ENCODE data around the gene RFTN1. TPM values are rescaled to one million over a fixed set of nuclear protein-coding genes. Genes with fewer than 3 reads are reported as not detected.

RFTN1 gene
- total RNA-seq, 1 experiment from 2014 or later, result 2.2 TPM

- H3K4me3 Mint-ChIP-seq, result no peak overlapping the region
- H2BK20ac ChIP-seq (ENCODE audit: low read depth, low read length, poor library complexity, severe bottlenecking), result no peak overlapping the region
- 0 out of 7 replicates have a peak overlapping the region, but pooled peaks of 1 of the 3 experiments have one; percentile 52 for H3K27ac Mint-ChIP-seq
- peaks cover 3% of the 10 kb centered on the region in 2 experiments; a peak in 2 of 5 replicates for H3K9me3 Mint-ChIP-seq
- H3K18ac ChIP-seq (ENCODE audit: insufficient read length, low read depth, low read length), result no peak overlapping the region
- no peaks in the 10 kb centered on the region for H3K79me2 ChIP-seq (ENCODE audit: insufficient read depth, low read length)
- no peaks in the 10 kb centered on the region for H3K79me1 ChIP-seq (ENCODE audit: insufficient read depth, low read depth, low read length, poor library complexity, severe bottlenecking)
- H2AFZ ChIP-seq (ENCODE audit: low read length), result no peak overlapping the region
- no peak overlapping the region for H2BK5ac ChIP-seq (ENCODE audit: insufficient read length, low read length)
- H2BK120ac ChIP-seq (ENCODE audit: low read depth, low read length, poor library complexity, severe bottlenecking), result no peak overlapping the region
- no peaks in the 10 kb centered on the region for H3K4me1 ChIP-seq (ENCODE audit: insufficient read depth, low read length)
- no peak overlapping the region for H3K23ac ChIP-seq (ENCODE audit: insufficient read length, low read depth, low read length)
- no peak overlapping the region for H3K27ac ChIP-seq (ENCODE audit: insufficient read length, low read depth, low read length)
- DNase-seq, result no peak
- H3K27me3 ChIP-seq (ENCODE audit: insufficient read depth, low read length), result no peaks in the 10 kb centered on the region
- no peak overlapping the region for H3K14ac ChIP-seq (ENCODE audit: insufficient read depth, low read length)
- no peak overlapping the region for H4K91ac ChIP-seq (ENCODE audit: insufficient read length, low read depth, low read length)
- H3K4ac ChIP-seq (ENCODE audit: low read depth, low read length), result no peak overlapping the region
- WGBS (ENCODE audit: extremely low coverage, insufficient read length, low lambda C conversion rate), result no CpG with 5 or more reads among the region's 3 CpGs
- peaks cover 23 to 37% (median 32%) of the 10 kb centered on the region in 3 experiments for H3K36me3 Mint-ChIP-seq (ENCODE audit: insufficient read depth in 1 of 3, low read depth in 3 of 3)
- no peak overlapping the region for H3K9ac ChIP-seq (ENCODE audit: extremely low read depth, insufficient read length, low read length)
- H3K23me2 ChIP-seq (ENCODE audit: insufficient read length, low read depth, low read length, poor library complexity, severe bottlenecking), result no peaks in the 10 kb centered on the region
- H3T11ph ChIP-seq (ENCODE audit: low read length), result no peak overlapping the region
- H4K20me1 ChIP-seq (ENCODE audit: control insufficient read depth, insufficient read depth, insufficient read length), result no peaks in the 10 kb centered on the region
- no peaks in the 10 kb centered on the region for H3K9me3 ChIP-seq (ENCODE audit: control insufficient read depth, low read depth, low read length)
- H3K56ac ChIP-seq (ENCODE audit: insufficient read length, low read depth, low read length), result no peak overlapping the region
- no peak overlapping the region for H4K8ac ChIP-seq (replicated peaks; ENCODE audit: insufficient read length, low read depth, low read length)
- no peak overlapping the region for H2BK15ac ChIP-seq (ENCODE audit: low read depth, low read length)
- H3K4me1 Mint-ChIP-seq, result no peaks in the 10 kb centered on the region
- H4K5ac ChIP-seq (ENCODE audit: insufficient read length, low read depth, low read length), result no peak overlapping the region
- no peaks in the 10 kb centered on the region for H3K27me3 Mint-ChIP-seq (ENCODE audit: low read depth)
- TF ChIP-seq, protein P1, sequence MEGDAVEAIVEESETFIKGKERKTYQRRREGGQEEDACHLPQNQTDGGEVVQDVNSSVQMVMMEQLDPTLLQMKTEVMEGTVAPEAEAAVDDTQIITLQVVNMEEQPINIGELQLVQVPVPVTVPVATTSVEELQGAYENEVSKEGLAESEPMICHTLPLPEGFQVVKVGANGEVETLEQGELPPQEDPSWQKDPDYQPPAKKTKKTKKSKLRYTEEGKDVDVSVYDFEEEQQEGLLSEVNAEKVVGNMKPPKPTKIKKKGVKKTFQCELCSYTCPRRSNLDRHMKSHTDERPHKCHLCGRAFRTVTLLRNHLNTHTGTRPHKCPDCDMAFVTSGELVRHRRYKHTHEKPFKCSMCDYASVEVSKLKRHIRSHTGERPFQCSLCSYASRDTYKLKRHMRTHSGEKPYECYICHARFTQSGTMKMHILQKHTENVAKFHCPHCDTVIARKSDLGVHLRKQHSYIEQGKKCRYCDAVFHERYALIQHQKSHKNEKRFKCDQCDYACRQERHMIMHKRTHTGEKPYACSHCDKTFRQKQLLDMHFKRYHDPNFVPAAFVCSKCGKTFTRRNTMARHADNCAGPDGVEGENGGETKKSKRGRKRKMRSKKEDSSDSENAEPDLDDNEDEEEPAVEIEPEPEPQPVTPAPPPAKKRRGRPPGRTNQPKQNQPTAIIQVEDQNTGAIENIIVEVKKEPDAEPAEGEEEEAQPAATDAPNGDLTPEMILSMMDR (conservative IDR thresholded peaks at IDR 0.05), result peak; percentile 89
- H3K4me2 ChIP-seq (ENCODE audit: insufficient read depth, insufficient read length, low read length), result no peak overlapping the region
- H2AK5ac ChIP-seq (ENCODE audit: insufficient read length, low read length), result no peak overlapping the region
- no peak overlapping the region for H2BK12ac ChIP-seq (ENCODE audit: insufficient read length, low read depth, low read length)
Observed at GRCh38 chr3:16290007-16290826, 223.3 kb downstream of the RFTN1 start.
